Measurements from ENCODE around the gene SEMA5B. TPM values are rescaled to one million over a fixed set of nuclear protein-coding genes. Genes with fewer than 3 reads are reported as not detected.

Gene SEMA5B
- total and polyA plus RNA-seq, 2 experiments from 2014 or later: 8.0 to 26.8 TPM

- no peaks in the 10 kb centered on the region for H3F3A ChIP-seq (replicated peaks; ENCODE audit: low read depth)
- DNase-seq (ENCODE audit: low spot score) (no peak), ATAC-seq (no peak)
- no peaks in the 10 kb centered on the region for H3K9me2 ChIP-seq (ENCODE audit: insufficient read depth)
- H3K4me3 Mint-ChIP-seq: peak overlapping the region; percentile 85
- TF ChIP-seq REST (IDR thresholded peaks at IDR 0.05; ENCODE audit: unreplicated experiment) (peak; percentile 7), STAT1 (IDR thresholded peaks at IDR 0.05; ENCODE audit: unreplicated experiment) (no peak)
- H2AFZ ChIP-seq: peak overlapping the region; percentile 3; the same call in 1 of the 2 replicates
- no peaks in the 10 kb centered on the region for H3K36me3 ChIP-seq (ENCODE audit: insufficient read depth)
- H3K4me1 ChIP-seq (ENCODE audit: insufficient read depth): peaks cover 17% of the 10 kb centered on the region
- H3K4me1 Mint-ChIP-seq: peaks cover 40% of the 10 kb centered on the region
- H3K36me3 Mint-ChIP-seq (ENCODE audit: low read depth): no peaks in the 10 kb centered on the region; the same call in 2 of the 3 replicates
- H3K27ac Mint-ChIP-seq: no peak overlapping the region
- peaks cover 22% of the 10 kb centered on the region for H3K27me3 Mint-ChIP-seq (ENCODE audit: insufficient read depth, low read depth, poor library complexity)
- peaks cover 13% of the 10 kb centered on the region; the same call in 2 of the 3 replicates for H3K9me3 Mint-ChIP-seq
- peak overlapping the region; percentile 95 for H3K4me3 ChIP-seq
- peaks cover 64% of the 10 kb centered on the region for H3K79me2 ChIP-seq (replicated peaks; ENCODE audit: insufficient read depth)
- peaks cover 22% of the 10 kb centered on the region for H4K20me1 ChIP-seq (replicated peaks; ENCODE audit: insufficient read depth)
- peaks cover 20% of the 10 kb centered on the region for H3K27me3 ChIP-seq (ENCODE audit: insufficient read depth)
- no peak overlapping the region; the same call in 1 of the 2 replicates for H3K27ac ChIP-seq (ENCODE audit: low read depth)
- H3K4me2 ChIP-seq: peak overlapping the region; percentile 99
Measured at GRCh38 chr3:123068601-123069381, 41.2 kb upstream of the SEMA5B start.

GRCh38 chr3:123067689-123068600 lies 40.4 kb upstream of the SEMA5B start:
- peak overlapping the region; percentile 80 for H2AFZ ChIP-seq
- Mint-ChIP-seq H3K27me3 (ENCODE audit: insufficient read depth, low read depth, poor library complexity) (peaks cover 23% of the 10 kb centered on the region), H3K4me1 (peaks cover 38% of the 10 kb centered on the region), H3K36me3 (ENCODE audit: low read depth) (no peaks in the 10 kb centered on the region; the same call in 2 of the 3 replicates), H3K27ac (no peak overlapping the region), H3K9me3 (peaks cover 13% of the 10 kb centered on the region; the same call in 2 of the 3 replicates), H3K4me3 (peak overlapping the region; percentile 85)
- no peaks in the 10 kb centered on the region for H3K36me3 ChIP-seq (ENCODE audit: insufficient read depth)
- no peaks in the 10 kb centered on the region for H3F3A ChIP-seq (replicated peaks; ENCODE audit: low read depth)
- peak; percentile 42 for ATAC-seq
- peaks cover 20% of the 10 kb centered on the region for H3K27me3 ChIP-seq (ENCODE audit: insufficient read depth)
- DNase-seq (ENCODE audit: low spot score): peak; percentile 82
- TF ChIP-seq STAT1 (IDR thresholded peaks at IDR 0.05; ENCODE audit: unreplicated experiment) (no peak), NANOG (IDR thresholded peaks at IDR 0.05; ENCODE audit: borderline replicate concordance) (no peak), ZNF114 (CRISPR knock-in tag; IDR thresholded peaks at IDR 0.05) (no peak), CREB1 (CRISPR knock-in tag; IDR thresholded peaks at IDR 0.05; ENCODE audit: low read depth) (no peak), EZH2phosphoT487 (IDR thresholded peaks at IDR 0.05; ENCODE audit: unreplicated experiment) (no peak), CTCF (conservative IDR thresholded peaks at IDR 0.05; ENCODE audit: low read depth in 2 of 2) (0 out of 4 replicates have a peak, but pooled peaks have one; percentile 11 to 14), POLR2AphosphoS5 (IDR thresholded peaks at IDR 0.05; ENCODE audit: low read depth) (0 out of 2 replicates have a peak, but pooled peaks have one; percentile 12), REST (IDR thresholded peaks at IDR 0.05; ENCODE audit: unreplicated experiment) (no peak)
- H3K27ac ChIP-seq (ENCODE audit: low read depth): no peak overlapping the region
- H4K20me1 ChIP-seq (replicated peaks; ENCODE audit: insufficient read depth): peaks cover 14% of the 10 kb centered on the region
- no peaks in the 10 kb centered on the region for H3K9me2 ChIP-seq (ENCODE audit: insufficient read depth)
- peak overlapping the region; percentile 95 for H3K4me3 ChIP-seq
- H3K79me2 ChIP-seq (replicated peaks; ENCODE audit: insufficient read depth): peaks cover 56% of the 10 kb centered on the region
- peak overlapping the region; percentile 99 for H3K4me2 ChIP-seq
- H3K4me1 ChIP-seq (ENCODE audit: insufficient read depth): peaks cover 17% of the 10 kb centered on the region
